Mesenteric fat pad (tissue), 1 donor: Measurements from ENCODE around the gene PAQR6. TPM values are rescaled to one million over a fixed set of nuclear protein-coding genes. Genes with fewer than 3 reads are reported as not detected.

Source experiments
- DNase-seq: peaks from one replicate; pipeline ENCODE4 v3.0.0-alpha.2; 2020; ENCODE audit warnings: low spot score
- long read RNA-seq: library from polyadenylated mRNA; unstranded; transcript quantifications from one replicate; pipeline ENCODE4 v2.0.0, GENCODE V29; 2020
- total RNA-seq: library from RNA; stranded (reverse); fragmentation: NEBNext Ultra II Directional; extraction: Animal tissue kit (Norgen Biotek cat#: 25700); gene quantifications from one replicate; pipeline ENCODE4 v1.2.1, GENCODE V29; 2021
- donor health status: DM: yes; HTN: yes; CAD: no.

The PAQR6 gene
- 1.4 TPM for total RNA-seq
- long read RNA-seq, partial matches to known transcripts = 2 of 3 reads
- long read RNA-seq, other reads (novel, unspliced or antisense) = 1 of 3 reads

- DNase-seq = no peak
Observed at GRCh38 chr1:156247460-156248322, at the start of gene PAQR6. PAQR6 (minus strand) TSS chr1:156248056; CDS start chr1:156246731, 1,325 bp downstream.

GRCh38 chr1:156295391-156295947 lies 47.6 kb upstream of the PAQR6 start, which contains the start of gene GLMP:
GLMP (minus strand) TSS chr1:156295679; CDS start chr1:156295645, 34 bp downstream.
- DNase-seq = peak; percentile 79

- peak; percentile 82 for DNase-seq
Observed at GRCh38 chr1:156293895-156294294, 46.0 kb upstream of the PAQR6 start.

- DNase-seq = peak; percentile 67
Observed at GRCh38 chr1:156293098-156293434, 45.2 kb upstream of the PAQR6 start.

- DNase-seq = peak; percentile 98
Observed at GRCh38 chr1:156291226-156292061, 43.6 kb upstream of the PAQR6 start.

- no peak for DNase-seq
Observed at GRCh38 chr1:156289857-156290256, 42.0 kb upstream of the PAQR6 start.

GRCh38 chr1:156286061-156286460 lies 38.2 kb upstream of the PAQR6 start:
- DNase-seq = no peak

GRCh38 chr1:156285437-156285836 lies 37.6 kb upstream of the PAQR6 start:
- no peak for DNase-seq

- no peak for DNase-seq
Observed at GRCh38 chr1:156284757-156285156, 36.9 kb upstream of the PAQR6 start.

GRCh38 chr1:156284112-156284511 lies 36.3 kb upstream of the PAQR6 start, which contains the start of gene TMEM79:
TMEM79 (plus strand) TSS chr1:156284325; CDS start chr1:156285227, 902 bp downstream.
- no peak for DNase-seq

- no peak for DNase-seq
Observed at GRCh38 chr1:156283521-156283920, 35.7 kb upstream of the PAQR6 start.

- peak; percentile 97 for DNase-seq
Observed at GRCh38 chr1:156282479-156283222, 34.8 kb upstream of the PAQR6 start, which contains the start of gene SMG5. SMG5 (minus strand) TSS chr1:156282825; CDS start chr1:156282680, 145 bp downstream.

- DNase-seq = no peak
Observed at GRCh38 chr1:156281693-156282478, 34.0 kb upstream of the PAQR6 start.

GRCh38 chr1:156281281-156281680 lies 33.4 kb upstream of the PAQR6 start:
- DNase-seq = no peak

GRCh38 chr1:156279837-156280236 lies 32.0 kb upstream of the PAQR6 start:
- DNase-seq = no peak

GRCh38 chr1:156276966-156277381 lies 29.1 kb upstream of the PAQR6 start:
- DNase-seq = no peak

GRCh38 chr1:156276532-156276931 lies 28.7 kb upstream of the PAQR6 start:
- DNase-seq = no peak

- no peak for DNase-seq
Observed at GRCh38 chr1:156270314-156270713, 22.5 kb upstream of the PAQR6 start.

GRCh38 chr1:156268336-156268735 lies 20.5 kb upstream of the PAQR6 start:
- DNase-seq = no peak

- no peak for DNase-seq
Observed at GRCh38 chr1:156266051-156266450, 18.2 kb upstream of the PAQR6 start.
